Suppressor macrophage treated with lipopolysaccharide for 1 hour (primary cell): ENCODE data around the gene TIAM1.
A peak's percentile ranks its signal among the peaks of the same experiment; 100 is the strongest.

Experiments used
- DNase-seq, 3 donors: peaks; one replicate each; pipeline ENCODE4 v3.0.0-alpha.2; 2020 to 2022

TIAM1 gene

DNA sequence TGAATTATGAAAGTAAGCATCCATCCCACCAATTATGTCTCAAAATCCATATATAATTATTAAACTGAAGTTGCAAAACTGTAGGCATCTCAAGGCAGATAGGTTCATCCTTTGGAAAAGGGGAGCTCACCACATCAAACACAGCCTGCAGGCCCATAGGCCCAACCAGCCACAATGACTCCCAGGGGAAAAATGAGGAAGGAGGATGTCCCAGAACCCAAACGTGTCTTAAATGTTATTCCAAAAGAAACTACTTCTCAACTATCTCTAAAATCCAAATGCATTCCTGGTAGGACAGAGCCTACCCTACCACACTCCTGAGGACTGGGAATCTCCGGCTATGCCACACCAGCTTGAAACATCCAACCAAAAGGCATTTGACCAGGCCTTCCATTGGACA, 12.8 kb downstream of the TIAM1 start:
- no peak for DNase-seq

DNA sequence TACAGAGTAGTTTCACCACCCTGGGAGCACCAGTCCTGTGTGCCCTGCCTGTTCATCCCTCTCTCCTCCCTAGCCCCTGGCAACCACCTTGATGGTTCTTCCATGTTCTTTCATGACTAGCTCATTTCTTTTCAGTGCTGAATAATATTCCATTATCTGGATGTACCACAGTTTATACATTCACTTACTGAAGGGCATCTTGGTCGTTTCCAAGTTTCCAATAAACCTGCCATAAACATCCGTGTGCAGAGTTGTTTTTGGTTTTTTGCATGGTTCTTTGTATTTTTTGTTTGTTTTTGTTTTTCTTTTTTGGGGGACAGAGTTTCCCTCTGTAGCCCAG, 13.9 kb downstream of the TIAM1 start:
- no peak for DNase-seq

DNA sequence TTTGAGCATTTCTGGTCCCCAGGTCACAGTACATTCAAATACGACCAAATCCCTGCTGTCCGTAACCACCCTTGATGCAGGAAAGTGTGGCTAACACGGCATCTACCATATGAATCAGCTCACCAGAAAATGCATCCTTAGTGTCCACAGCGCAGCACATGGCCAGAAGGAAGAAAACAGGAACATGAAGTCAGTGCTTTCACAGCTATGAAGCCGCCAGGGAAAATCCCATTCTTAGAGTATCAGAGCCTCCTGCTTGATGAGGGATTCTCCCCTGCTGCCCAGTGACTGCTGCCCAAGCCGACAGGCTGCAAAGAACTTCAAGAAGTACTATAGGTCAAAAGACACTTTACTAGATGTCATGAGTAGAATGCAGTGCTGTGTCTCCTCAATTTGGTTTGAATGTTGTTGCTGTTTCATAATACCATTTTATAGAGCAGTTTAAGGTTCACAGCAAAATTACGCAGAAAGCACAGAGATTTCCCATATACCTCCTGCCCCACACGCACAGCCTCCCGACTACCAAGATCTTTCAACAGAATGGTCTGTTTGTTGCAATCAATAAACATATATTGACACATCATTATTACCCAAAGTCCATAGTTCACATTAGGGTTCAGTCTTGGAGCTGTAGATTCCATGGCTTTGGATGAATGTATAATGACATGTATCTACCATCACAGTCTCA, 14.5 kb downstream of the TIAM1 start:
- peak; percentile 68 to 84 (median 74) for DNase-seq

DNA sequence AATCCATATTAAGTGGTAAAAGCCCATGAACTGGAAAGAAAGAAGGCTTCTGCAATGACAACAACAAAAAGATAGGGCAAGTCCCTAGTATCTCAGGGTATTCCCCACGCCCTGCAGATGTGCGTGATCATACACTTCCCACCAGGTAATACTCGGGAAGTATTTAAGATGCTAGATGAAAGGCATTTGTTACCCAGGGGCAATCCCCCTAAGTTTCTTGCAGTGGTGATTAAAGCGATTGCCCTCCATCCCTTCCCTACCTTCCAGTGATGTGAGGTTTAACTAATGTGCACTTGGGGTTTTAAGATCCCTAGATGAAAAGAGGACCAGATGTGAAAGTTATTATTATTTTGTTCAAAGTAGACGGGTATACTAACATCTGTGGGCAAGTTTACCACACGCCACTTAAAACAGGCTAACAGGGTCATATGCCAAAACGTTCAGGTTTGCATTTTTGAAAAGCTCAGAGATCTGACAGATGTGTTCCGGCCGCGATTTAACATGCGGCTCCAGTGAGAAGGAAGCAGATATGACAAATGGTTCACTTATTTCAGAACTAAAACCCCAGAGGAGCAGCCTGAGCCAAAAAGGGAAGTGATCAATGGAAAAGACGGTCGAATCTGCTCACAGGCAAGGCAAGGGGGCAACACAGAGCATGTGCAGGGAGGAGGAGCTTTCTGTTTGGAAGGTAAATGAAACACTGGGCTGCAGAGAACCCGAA, 17.4 kb downstream of the TIAM1 start:
- DNase-seq = peak; percentile 68 to 84 (median 76)

DNA sequence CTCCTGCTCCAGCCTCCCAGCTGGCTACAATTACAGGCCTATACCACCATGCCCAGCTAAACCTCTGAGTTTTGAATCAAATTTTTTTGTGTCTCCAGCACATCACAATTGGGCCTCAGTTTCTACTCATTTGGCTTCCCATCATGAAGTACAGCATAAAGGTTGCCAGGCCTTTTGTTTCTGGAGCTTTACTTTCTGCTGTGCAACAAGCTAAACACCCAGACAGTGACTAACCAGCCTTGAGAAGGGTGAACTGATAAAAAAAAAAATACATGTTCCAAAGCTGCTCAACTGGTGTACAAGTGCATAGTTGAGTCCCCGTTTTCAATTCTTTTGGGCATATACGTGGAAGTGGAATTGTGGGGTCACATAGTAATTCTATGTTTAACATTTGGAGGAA, 25.1 kb downstream of the TIAM1 start:
- no peak for DNase-seq

DNA sequence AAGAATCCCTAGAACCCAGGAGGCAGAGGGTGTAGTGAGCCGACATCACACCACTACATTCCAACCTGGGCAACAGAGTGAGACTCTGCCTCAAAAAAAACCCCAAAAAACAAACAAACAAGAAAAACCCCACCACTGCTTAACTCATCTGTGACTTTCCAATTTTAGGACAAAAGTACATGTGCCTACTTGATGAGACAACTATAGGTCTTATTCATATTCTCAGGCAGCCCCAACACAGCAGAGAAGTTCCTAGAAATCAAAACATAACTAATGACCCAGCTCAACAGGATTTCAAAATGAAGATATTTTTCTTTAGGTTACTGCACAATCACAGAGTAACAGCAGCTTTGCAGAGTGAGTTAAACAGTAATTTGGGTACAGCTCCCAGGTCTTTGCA, 26.4 kb downstream of the TIAM1 start:
- DNase-seq = peak; percentile 37 to 67 (median 46)

DNA sequence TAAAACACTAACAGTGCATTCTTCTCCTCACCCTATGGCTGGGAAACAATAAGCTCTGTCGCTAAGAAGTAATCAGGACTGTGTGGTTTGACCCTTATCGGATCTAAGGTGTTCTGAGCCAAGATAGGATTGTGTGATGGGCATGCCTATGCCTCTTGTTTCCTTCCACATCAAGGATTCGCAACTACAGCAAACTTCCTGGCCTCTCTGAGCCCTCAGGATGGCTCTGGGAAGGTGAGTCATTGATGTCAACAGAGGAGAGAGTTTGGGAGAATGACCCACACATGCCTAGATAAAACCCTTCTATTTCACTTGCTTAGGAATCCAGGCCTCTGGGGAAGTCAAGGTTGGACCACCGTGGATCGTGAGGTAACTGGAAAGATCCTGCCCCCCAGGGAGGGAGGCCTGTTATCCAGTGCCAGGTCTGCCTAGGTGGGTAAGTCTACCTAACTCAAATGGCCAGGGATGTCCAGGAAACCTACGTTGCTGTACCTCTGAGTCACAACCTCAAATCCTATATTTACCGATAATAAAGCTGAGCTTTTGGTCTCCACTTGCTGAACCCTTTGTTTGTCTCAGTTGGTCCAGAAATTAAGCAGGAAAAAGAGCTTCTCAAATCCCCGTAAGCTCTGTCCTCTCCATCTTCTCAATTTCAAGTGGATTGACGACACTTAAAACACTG, 27.4 kb downstream of the TIAM1 start:
- peak in 1 of 3 donors; percentile 13 for DNase-seq

DNA sequence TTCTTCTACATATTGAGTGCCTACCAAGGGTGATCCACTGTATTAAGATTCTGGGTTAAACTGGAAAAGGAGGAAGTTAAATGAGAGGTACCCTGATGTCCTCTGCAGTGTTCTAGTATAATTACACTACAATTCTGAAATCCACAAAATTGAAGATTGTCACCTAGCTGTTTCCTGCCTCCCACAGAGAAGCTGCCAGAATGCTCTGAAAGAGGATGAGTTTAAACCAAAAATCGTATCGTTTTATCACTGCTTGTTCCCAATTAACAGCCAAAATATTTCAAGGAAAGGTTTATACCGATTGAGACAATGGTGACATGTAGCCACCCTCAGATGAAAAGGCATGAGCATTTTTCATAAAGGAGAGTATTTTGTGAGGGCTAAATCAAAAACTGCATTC, 28.0 kb downstream of the TIAM1 start:
- no peak for DNase-seq

DNA sequence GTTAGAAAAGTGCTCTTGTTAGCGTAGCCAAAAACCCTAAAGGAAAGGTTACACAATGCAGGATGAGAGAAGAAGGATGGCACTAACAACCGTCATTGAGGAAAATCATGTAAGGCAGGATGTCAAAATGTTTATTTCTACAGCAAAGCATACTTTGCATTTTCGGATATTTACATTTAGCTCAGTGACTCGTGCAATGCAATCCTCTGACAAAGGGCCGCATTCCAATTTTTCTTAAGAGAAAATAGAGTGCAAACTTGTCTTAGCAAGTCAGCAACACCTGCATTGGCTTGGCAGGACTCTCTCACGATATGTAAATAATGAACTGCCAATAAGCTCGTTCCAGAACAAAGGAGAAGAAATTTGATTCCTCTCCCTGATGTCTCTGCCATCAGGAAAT, 33.3 kb downstream of the TIAM1 start:
- DNase-seq = no peak

DNA sequence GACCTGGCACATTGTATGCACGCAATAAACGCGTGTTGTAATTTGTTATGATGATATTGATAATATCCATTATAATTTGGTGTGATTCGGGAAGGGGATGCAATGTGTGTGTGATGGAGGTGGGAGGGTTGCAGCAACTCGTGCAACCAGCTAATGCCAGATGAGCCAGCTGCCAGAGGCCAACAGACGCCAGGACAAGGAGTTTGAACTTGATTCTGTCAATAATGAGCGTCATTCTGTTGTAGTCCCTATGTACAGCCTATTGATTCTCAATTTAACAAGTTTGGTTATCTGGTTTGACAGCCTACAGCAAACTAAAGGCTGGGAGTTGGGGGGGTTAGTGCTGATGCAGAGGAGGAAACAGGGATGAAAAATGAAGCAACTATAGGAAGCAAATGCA, 35.5 kb downstream of the TIAM1 start:
- DNase-seq = no peak

DNA sequence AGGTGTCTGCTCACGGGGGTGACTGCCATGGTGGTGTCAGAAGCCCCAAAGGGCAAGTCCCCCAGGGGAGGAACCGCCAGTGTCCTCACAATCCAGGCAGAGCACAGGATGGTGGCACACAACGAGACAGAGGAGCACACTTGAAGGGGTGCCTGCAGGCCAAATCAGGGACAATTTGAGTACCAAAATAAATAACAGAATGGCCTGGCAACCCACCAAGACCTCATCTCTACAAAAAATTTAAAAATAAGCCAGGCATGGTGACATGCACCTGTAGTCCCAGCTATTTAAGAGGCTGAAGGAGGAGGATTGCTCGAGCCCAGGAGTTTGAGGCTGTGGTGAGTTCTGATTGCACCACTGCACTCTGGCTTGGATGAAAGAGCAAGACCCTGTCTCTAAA, 38.2 kb downstream of the TIAM1 start:
- DNase-seq = no peak

DNA sequence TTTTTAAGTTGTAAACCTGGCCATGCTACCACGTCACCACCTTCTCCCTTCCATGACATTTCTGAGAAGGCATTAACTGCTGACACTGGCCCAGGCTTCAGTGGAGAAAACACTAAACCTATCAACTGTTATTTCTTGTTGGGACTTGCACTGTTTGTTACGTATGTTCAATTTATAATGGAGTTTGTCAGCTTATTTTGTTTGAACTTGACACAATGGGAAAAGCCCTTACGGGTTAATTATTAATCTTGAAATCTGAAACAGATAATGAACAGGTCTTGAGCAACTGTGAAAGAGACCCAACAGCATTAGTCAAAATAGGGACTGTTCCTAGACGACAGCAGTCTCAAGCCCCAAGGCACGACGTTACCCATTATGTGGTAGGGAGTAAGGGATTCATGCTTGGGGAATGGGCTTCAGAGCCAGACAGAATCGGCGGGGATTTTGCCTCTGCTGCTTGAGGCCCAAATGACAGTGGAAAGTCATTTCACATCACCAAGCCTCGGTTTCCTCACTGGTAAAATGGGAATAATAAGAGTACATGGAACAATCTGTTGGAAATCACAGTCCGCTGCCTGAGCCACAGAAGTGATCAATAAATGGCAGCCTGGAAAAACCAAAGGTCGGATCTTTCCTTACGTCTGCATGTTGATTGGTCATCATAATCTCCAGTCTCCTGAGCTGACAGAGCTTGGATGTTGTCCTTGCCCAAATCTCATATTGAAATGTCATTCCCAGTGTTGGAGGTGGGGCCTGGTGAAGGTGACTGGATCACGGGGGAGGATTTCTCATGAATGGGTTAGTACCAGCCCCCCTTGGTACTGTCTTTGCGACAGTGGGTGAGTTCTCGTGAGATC, 44.5 kb downstream of the TIAM1 start:
- DNase-seq = no peak

DNA sequence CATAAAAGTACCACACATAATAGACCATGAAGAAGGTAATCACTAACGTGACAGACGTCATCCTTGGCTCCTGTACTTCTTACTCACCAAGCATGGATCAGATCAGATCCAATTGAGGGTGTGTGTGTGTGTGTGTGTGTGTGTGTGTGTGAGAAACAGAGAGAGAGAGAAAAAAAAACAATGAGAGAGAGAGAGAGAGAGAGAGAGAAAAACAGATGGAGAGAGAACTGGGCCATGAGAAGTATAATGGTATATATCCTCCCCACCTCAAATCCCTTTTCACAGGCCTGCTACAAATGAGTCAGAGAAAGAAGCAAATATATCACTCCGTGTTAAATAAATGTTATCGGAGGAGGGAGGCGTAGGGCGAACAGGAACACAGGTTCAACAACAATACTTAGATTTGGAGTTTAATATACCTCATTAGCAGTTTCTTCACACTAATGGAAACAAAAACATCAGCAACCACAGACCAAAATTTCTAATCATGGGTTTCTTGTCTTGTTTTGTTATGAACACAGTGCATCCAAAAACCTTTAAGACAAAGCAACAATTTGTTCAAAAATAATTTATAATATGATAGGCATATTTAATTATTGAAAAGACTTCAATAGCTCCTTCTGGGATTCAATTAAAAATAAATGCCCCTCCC, 45.3 kb downstream of the TIAM1 start:
- DNase-seq = no peak

DNA sequence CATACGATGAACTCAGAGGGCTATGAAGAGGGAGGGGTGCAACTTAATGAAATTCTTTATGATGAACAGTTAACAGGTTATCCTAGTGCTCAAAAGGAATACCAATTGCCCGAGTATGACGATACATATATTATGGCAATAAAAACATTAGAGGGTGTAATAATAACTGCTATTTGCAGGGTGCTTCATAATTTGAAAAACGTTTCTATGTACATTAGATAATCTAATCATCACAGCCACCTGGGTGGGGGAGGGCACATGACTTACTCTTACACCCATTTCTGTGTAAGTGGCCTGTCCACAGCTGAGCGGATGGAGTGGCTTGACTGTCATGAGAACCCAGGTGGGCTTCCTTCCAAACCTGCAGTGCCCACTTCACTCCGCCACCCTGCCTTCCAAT, 46.3 kb downstream of the TIAM1 start:
- no peak for DNase-seq

DNA sequence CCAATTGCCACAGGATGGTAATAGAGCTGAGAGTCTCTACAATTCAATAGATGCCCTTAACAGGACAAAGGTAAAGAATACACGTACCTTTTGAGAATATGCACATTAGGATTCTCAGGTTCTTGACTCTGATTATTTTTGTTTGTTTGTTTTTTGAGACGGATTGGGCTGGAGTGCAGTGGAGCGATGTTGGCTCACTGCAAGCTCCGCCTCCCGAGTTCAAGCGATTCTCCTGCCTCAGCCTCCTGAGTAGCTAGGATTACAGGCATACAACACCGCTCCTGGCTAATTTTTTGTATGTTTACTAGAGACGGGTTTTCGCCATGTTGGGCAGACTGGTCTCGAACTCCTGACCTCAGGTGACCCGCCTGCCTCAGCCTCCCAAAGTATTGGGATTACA, 48.4 kb downstream of the TIAM1 start:
- DNase-seq = no peak

DNA sequence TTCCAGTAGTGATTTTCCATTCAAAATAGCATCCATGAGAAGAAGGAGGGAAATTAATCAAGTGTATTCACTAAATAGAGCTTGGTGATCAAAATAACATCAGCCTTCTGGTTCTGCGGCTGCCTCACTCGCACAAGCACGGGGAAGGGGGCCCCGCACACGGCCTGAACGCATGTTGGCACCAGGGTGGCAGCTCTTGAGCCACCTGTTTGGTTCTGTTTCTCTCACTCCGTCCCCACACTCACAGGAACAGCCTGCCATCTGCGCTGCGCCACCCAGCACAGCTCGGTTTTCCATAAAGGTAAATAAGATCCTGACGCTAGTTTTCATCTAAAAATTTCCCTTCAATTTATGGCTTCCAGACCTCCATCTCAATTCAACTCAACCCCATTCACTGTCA, 49.4 kb downstream of the TIAM1 start:
- no peak for DNase-seq

DNA sequence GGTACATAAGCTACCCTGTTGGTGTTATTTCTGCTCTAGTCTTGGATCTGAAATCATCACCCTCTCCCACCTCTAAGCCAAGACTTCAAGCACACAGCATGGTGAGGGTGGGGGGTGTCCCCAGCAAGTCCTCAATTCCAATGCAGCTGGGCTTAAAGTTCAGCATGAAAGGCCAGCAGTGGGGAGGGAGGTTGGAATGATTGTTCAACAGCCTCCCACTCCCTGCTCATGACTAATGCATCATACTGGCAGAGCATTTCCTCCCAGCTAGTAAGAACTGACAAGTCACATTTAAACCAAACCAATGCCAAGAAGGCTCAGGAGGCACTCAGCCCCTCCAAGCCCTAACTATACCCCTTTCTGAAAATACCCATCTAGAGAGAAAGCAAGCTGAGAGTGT, 50.1 kb downstream of the TIAM1 start:
- DNase-seq = peak; percentile 89 to 92 (median 90)

DNA sequence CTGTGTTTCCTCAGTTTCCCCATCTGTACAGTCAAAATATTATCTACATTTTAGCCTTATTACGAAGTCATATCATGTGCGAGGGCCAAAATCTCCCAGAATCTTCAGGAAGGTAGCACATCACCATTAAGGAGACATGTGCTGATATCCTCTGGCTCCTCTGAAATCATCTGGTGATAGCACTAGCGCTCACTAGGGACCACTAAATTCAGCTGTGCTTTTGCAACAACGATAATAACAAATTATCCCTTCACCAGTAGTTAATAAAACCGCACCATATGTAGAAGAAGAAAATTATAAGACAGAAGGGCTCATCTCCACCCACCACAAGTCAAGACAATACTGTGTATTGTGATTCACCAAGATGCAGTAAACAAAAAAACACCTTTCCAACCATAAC, 53.3 kb downstream of the TIAM1 start:
- DNase-seq = no peak

DNA sequence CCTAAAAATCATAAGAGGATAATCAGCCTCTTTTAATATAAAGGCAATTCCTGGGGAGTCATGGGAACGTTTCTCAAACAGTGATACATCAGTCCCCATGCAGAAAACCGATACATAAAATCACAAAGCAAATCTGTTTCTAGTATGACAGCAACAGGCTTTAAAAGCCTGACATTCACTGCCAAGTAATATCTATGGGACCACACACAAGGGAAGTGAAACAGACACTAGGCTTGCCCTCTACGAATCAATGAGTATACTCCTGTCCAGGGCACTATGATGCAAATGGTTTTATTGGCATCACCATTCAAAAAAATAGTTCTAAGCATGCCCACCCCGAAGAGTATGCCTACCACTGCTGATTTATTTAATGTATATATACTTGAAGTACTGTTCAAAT, 54.4 kb downstream of the TIAM1 start:
- DNase-seq = peak in 2 of 3 donors; percentile 25 to 42

DNA sequence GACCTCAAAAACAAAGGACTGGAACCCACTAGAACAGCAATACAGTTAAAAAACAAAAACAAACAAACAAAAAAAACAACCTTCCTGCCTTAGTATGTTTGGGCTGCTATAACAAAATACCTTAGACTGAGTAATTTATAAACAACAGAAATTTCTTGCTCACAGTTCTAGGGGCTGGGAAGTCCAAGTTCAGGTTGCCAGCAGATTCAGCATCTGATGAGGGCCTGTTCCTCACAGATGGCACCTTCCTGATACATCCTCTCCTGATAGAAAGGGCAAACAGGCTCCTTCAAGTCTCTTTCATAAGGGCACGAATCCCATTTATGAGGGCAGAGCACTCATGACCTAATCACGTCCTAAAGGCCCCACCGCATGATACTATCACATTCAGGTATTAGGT, 55.9 kb downstream of the TIAM1 start:
- DNase-seq = no peak

DNA sequence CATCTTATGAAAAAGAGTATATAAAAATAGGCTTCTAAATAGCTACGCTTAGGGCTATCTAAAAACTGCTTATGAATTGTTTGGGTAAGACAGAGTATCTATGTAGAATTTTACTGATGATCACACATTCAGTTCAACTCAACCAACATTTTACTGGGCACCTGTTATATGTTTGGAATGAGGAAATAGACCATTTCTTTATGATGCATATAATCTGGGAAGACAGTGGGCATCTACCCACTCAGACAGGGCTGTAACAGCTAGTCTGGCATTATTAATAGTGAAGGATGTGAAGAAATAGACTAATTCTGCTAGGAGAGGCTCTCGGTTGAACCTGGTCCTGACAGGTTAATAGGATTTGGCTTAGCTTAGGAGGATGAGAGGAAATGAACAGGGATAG, 56.9 kb downstream of the TIAM1 start:
- no peak for DNase-seq

DNA sequence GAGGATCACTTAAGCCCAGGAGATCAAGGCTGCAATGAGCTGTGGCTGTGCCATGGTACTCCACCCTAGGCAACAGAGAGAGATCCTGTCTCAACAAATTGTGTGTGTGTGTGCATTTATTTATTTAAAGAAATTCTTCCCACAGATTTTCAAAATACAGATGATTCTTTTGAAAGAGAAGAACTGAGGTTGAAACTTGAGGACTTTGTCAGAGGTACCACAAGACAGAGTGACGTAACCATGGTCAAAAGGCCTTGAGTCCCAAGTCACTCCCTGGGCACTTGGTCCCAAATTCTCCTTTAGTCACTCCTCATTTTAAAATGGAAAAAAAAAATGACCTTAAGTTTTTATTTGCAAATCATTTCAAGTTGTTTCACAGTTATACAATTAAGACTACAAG, 57.4 kb downstream of the TIAM1 start:
- DNase-seq = peak in 1 of 3 donors; percentile 39
